Calu3 (cell line): Measurements from ENCODE around the gene ELOVL6. TPM values are rescaled to one million over a fixed set of nuclear protein-coding genes. Genes with fewer than 3 reads are reported as not detected.

Experiments used
- BruUV-seq: library from RNA; stranded (reverse); fragments of 400-500 nt; replicated peaks from 2 replicates; lab custom pipeline; 2021; lab: Mats Ljungman, UMichigan
- CTCF ChIA-PET: fragments of 300-600 bp; sonication (Branson Sonifier 250); formaldehyde crosslinking; loops from one replicate; lab custom pipeline; 2022; ENCODE audit warnings: antibody characterized with exemption; lab: Charles Lee
- DNase-seq: peaks from one replicate; pipeline ENCODE4 v3.0.0; 2022
- H3K27ac Mint-ChIP-seq: one replicate; pipeline ENCODE4 v1.8.0; 2022; ENCODE audit warnings: mixed read lengths; ENCODE audit not compliant: unreplicated experiment
- H3K27me3 Mint-ChIP-seq: one replicate; pipeline ENCODE4 v1.8.0; 2022; ENCODE audit warnings: mixed read lengths; ENCODE audit not compliant: unreplicated experiment
- H3K36me3 Mint-ChIP-seq: one replicate; pipeline ENCODE4 v1.8.0; 2022; ENCODE audit warnings: mild to moderate bottlenecking, moderate library complexity, mixed read lengths; ENCODE audit not compliant: insufficient read depth, unreplicated experiment
- H3K4me1 Mint-ChIP-seq: one replicate; pipeline ENCODE4 v1.8.0; 2022; ENCODE audit warnings: mild to moderate bottlenecking, low read depth, mixed read lengths; ENCODE audit not compliant: unreplicated experiment
- H3K4me3 Mint-ChIP-seq: one replicate; pipeline ENCODE4 v1.8.0; 2022; ENCODE audit warnings: mild to moderate bottlenecking, low read depth, moderate library complexity, mixed read lengths; ENCODE audit not compliant: unreplicated experiment
- H3K9me3 Mint-ChIP-seq: one replicate; pipeline ENCODE4 v1.8.0; 2022; ENCODE audit warnings: low read depth, mixed read lengths; ENCODE audit not compliant: unreplicated experiment
- CTCF ChIP-seq: fragments of 200-600 bp; IDR thresholded peaks from one replicate; pipeline ENCODE4 v1.8.0; 2022; ENCODE audit warnings: antibody characterized with exemption; ENCODE audit not compliant: unreplicated experiment
- intact Hi-C: fragments of 100-400 bp; cut with micrococcal nuclease; formaldehyde crosslinking; loops from one replicate; pipeline ENCODE4 v1.10.0; 2022; ENCODE audit not compliant: unreplicated experiment
- total RNA-seq: library from RNA; stranded (reverse); gene quantifications from 2 replicates; pipeline ENCODE4 v1.2.3, GENCODE V29; 2022

Gene ELOVL6
- total RNA-seq, 1 experiment from 2014 or later: 26.1 TPM

GRCh38 chr4:110149089-110149488 lies 49.3 kb downstream of the ELOVL6 start:
- Mint-ChIP-seq H3K4me1 (peaks cover 13% of the 10 kb centered on the region), H3K27me3 (no peaks in the 10 kb centered on the region), H3K36me3 (no peaks in the 10 kb centered on the region), H3K27ac (no peak overlapping the region), H3K9me3 (no peaks in the 10 kb centered on the region), H3K4me3 (no peak overlapping the region)
- intact Hi-C loops: no loop called here
- no peak for DNase-seq
- CTCF ChIA-PET: no interaction called here
- no peak for TF ChIP-seq CTCF
- no TSS peak for BruUV-seq

- BruUV-seq: no TSS peak
- intact Hi-C loops: no loop called here
- Mint-ChIP-seq H3K4me1 (peaks cover 13% of the 10 kb centered on the region), H3K36me3 (no peaks in the 10 kb centered on the region), H3K27ac (no peak overlapping the region), H3K27me3 (no peaks in the 10 kb centered on the region), H3K4me3 (no peak overlapping the region), H3K9me3 (no peaks in the 10 kb centered on the region)
- no peak for DNase-seq
- CTCF ChIA-PET: no interaction called here
- TF ChIP-seq CTCF: no peak
Observed at GRCh38 chr4:110142461-110142860, 56.0 kb downstream of the ELOVL6 start.

- H3K9me3 Mint-ChIP-seq: no peaks in the 10 kb centered on the region
- CTCF ChIA-PET: no interaction called here
- intact Hi-C loops: no loop called here
- no peak for TF ChIP-seq CTCF
- DNase-seq: no peak
- H3K4me1 Mint-ChIP-seq: peaks cover 14% of the 10 kb centered on the region
- BruUV-seq: no TSS peak
- H3K36me3 Mint-ChIP-seq: no peaks in the 10 kb centered on the region
- no peaks in the 10 kb centered on the region for H3K27me3 Mint-ChIP-seq
- no peak overlapping the region for H3K27ac Mint-ChIP-seq
- no peak overlapping the region for H3K4me3 Mint-ChIP-seq
Observed at GRCh38 chr4:110139815-110140214, 58.6 kb downstream of the ELOVL6 start.

- H3K27me3 Mint-ChIP-seq: no peaks in the 10 kb centered on the region
- no peaks in the 10 kb centered on the region for H3K36me3 Mint-ChIP-seq
- TF ChIP-seq CTCF: no peak
- CTCF ChIA-PET: interaction anchor here (0.6 kb wide), 1 partner anchor 20 kb away, joined by 3 read pairs; no protein-coding TSS in a partner anchor
- H3K4me1 Mint-ChIP-seq: peaks cover 18% of the 10 kb centered on the region
- DNase-seq: no peak
- no peaks in the 10 kb centered on the region for H3K9me3 Mint-ChIP-seq
- BruUV-seq: no TSS peak
- intact Hi-C loops: no loop called here
- no peak overlapping the region for H3K27ac Mint-ChIP-seq
- no peak overlapping the region for H3K4me3 Mint-ChIP-seq
Observed at GRCh38 chr4:110139111-110139510, 59.3 kb downstream of the ELOVL6 start.
